SK-N-SH (cell line): ENCODE results near the gene SIAH1. TPM values are rescaled to one million over a fixed set of nuclear protein-coding genes. Genes with fewer than 3 reads are reported as not detected.
A peak's percentile ranks its signal among the peaks of the same experiment; 100 is the strongest.
"Not testable (repeated sequence)": the region's sequence is repeated elsewhere in the genome, so short reads cannot be mapped to it uniquely, and the experiment has no call there.

ENCODE experiments used
- CTCF ChIA-PET: fragments of 300-600, 350-600 bp; formaldehyde crosslinking; extraction: SDS; loops from one replicate; lab custom pipeline; 2021; lab: Yijun Ruan, JAX
- POLR2A ChIA-PET: fragments of 350-600 bp; sonication (Branson Sonifier 250); formaldehyde crosslinking; extraction: SDS; loops from one replicate; lab custom pipeline; 2020; ENCODE audit warnings: antibody characterized with exemption, inconsistent platforms; lab: Yijun Ruan, JAX
- DNase-seq: peaks from one replicate; pipeline ENCODE4 v3.0.0; 2012
- H2AFZ ChIP-seq: fragments of 200-600 bp; sonication (generic); 2 replicates; pipeline ENCODE4 v1.8.1; 2016; ENCODE audit warnings: antibody characterized with exemption, mild to moderate bottlenecking, low read depth
- H3F3A ChIP-seq: fragments of 200-600 bp; sonication (generic); replicated peaks from 2 replicates; pipeline ENCODE3; 2016; ENCODE audit warnings: antibody characterized with exemption, mild to moderate bottlenecking; ENCODE audit not compliant: insufficient read depth
- H3K27ac ChIP-seq, 2 experiments: fragments of 200-500 bp in 1 of 2; fragments of 200-600 bp in 1 of 2; sonication (Bioruptor generic) in 1 of 2; sonication (generic), shearing (Covaris generic) in 1 of 2; 2 replicates each; pipeline versions ENCODE4 v1.5.1 to v1.6.1; 2014 to 2016; ENCODE audit warnings: low read depth in 2 of 2, inconsistent platforms in 1 of 2, low read length in 1 of 2, mild to moderate bottlenecking in 1 of 2, mixed read lengths in 1 of 2
- H3K27me3 ChIP-seq: fragments of 200-600 bp; sonication (generic), shearing (Covaris generic); 2 replicates; pipeline ENCODE4 v1.6.1; 2016; ENCODE audit warnings: mixed run types; ENCODE audit not compliant: insufficient read depth
- H3K36me3 ChIP-seq, 2 experiments: fragments of 200-500 bp in 1 of 2; fragments of 200-600 bp in 1 of 2; sonication (Bioruptor generic) in 1 of 2; sonication (generic) in 1 of 2; replicated peaks in 1 of 2; 2 replicates each; pipeline versions ENCODE3 to v1.5.1; 2014 to 2016; ENCODE audit warnings: low read length in 1 of 2, mild to moderate bottlenecking in 1 of 2; ENCODE audit not compliant: insufficient read depth in 2 of 2, control insufficient read depth in 1 of 2
- H3K4me1 ChIP-seq, 2 experiments: fragments of 200-500 bp in 1 of 2; fragments of 200-600 bp in 1 of 2; sonication (Bioruptor generic) in 1 of 2; sonication (generic), shearing (Covaris generic) in 1 of 2; 2 replicates each; pipeline versions ENCODE4 v1.5.1 to v1.6.1; 2014 to 2016; ENCODE audit warnings: low read depth in 1 of 2, low read length in 1 of 2, mixed run types in 1 of 2; ENCODE audit not compliant: insufficient read depth in 2 of 2, control insufficient read depth in 1 of 2
- H3K4me2 ChIP-seq: fragments of 200-600 bp; sonication (generic), shearing (Covaris generic); 2 replicates; pipeline ENCODE4 v1.6.1; 2017; ENCODE audit warnings: mixed run types
- H3K4me3 ChIP-seq, 2 experiments: fragments of 200-500 bp in 1 of 2; fragments of 200-600 bp in 1 of 2; sonication (Bioruptor generic) in 1 of 2; sonication (generic), shearing (Covaris generic) in 1 of 2; 2 replicates each; pipeline versions ENCODE4 v1.5.1 to v1.8.1; 2014 to 2016; ENCODE audit warnings: low read depth in 2 of 2, inconsistent platforms in 1 of 2, low read length in 1 of 2, mild to moderate bottlenecking in 1 of 2, mixed read lengths in 1 of 2, moderate library complexity in 1 of 2
- H3K79me2 ChIP-seq: fragments of 200-600 bp; sonication (generic); 2 replicates; pipeline ENCODE4 v1.8.1; 2017; ENCODE audit warnings: mild to moderate bottlenecking; ENCODE audit not compliant: insufficient read depth
- H3K9ac ChIP-seq: fragments of 200-600 bp; sonication (generic); 2 replicates; pipeline ENCODE4 v1.6.1; 2017; ENCODE audit warnings: mixed run types
- H3K9me2 ChIP-seq: fragments of 200-600 bp; sonication (generic); 2 replicates; pipeline ENCODE4 v1.6.1; 2017; ENCODE audit warnings: mixed run types
- H3K9me3 ChIP-seq: fragments of 200-600 bp; sonication (generic); 2 replicates; pipeline ENCODE4 v1.6.1; 2017; ENCODE audit warnings: mixed run types, mild to moderate bottlenecking, moderate library complexity
- H4K20me1 ChIP-seq: fragments of 200-600 bp; sonication (generic); 2 replicates; pipeline ENCODE4 v1.6.1; 2017; ENCODE audit warnings: mild to moderate bottlenecking, mixed run types; ENCODE audit not compliant: insufficient read depth
- EP300 ChIP-seq, 2 experiments: IDR thresholded peaks; 2 replicates each; pipeline versions ENCODE4 v1.4.0 to v1.6.1; 2012; ENCODE audit warnings: borderline replicate concordance in 1 of 2, low read depth in 1 of 2, low read length in 1 of 2
- FOXJ3 ChIP-seq: sonication (generic); formaldehyde crosslinking; IDR thresholded peaks from 2 replicates; pipeline ENCODE4 v1.5.1; 2020; ENCODE audit warnings: mild to moderate bottlenecking, missing genetic modification reagents
- MEF2A ChIP-seq: IDR thresholded peaks from 2 replicates; pipeline ENCODE4 v1.4.0; 2012; ENCODE audit warnings: low read depth, borderline replicate concordance
- MXI1 ChIP-seq: IDR thresholded peaks from 2 replicates; pipeline ENCODE4 v1.6.1; 2012; ENCODE audit warnings: mild to moderate bottlenecking, low read depth, low read length, improper control_type of control experiment
- NFIC ChIP-seq: IDR thresholded peaks from 2 replicates; pipeline ENCODE4 v1.4.0; 2012; ENCODE audit warnings: borderline replicate concordance
- POLR2AphosphoS5 ChIP-seq: IDR thresholded peaks from 2 replicates; pipeline ENCODE4 v1.6.1; 2012; ENCODE audit warnings: low read depth, low read length
- RAD21 ChIP-seq: IDR thresholded peaks from 2 replicates; pipeline ENCODE4 v1.6.1; 2012; ENCODE audit warnings: mild to moderate bottlenecking, low read length
- RXRA ChIP-seq: IDR thresholded peaks from 2 replicates; pipeline ENCODE4 v1.4.0; 2012; ENCODE audit warnings: low read depth, mild to moderate bottlenecking, borderline replicate concordance
- SMC3 ChIP-seq: IDR thresholded peaks from 2 replicates; pipeline ENCODE4 v1.6.1; 2012; ENCODE audit warnings: low read depth, low read length, improper control_type of control experiment
- TAF1 ChIP-seq: IDR thresholded peaks from 2 replicates; pipeline ENCODE4 v1.6.1; 2012; ENCODE audit warnings: low read depth, mild to moderate bottlenecking, low read length, moderate library complexity, borderline replicate concordance
- TCF12 ChIP-seq: IDR thresholded peaks from 2 replicates; pipeline ENCODE4 v1.4.0; 2012
- WGBS: methylation state at CpG from one replicate; pipeline ENCODE4 v1.1.6; 2017; ENCODE audit warnings: low lambda C conversion rate; 5-methylcytosine and 5-hydroxymethylcytosine counted together
- polyA plus RNA-seq, 3 experiments: library from polyadenylated mRNA; depleted of rRNA; stranded (reverse); fragments of >200 nt; gene quantifications; 2 replicates each; pipeline ENCODE4 v1.2.3, GENCODE V29; 2012
- TF ChIP-seq, protein P1 (sequence below): IDR thresholded peaks from 2 replicates; pipeline ENCODE4 v1.4.0; 2012; ENCODE audit warnings: low read depth
- TF ChIP-seq, protein P2 (sequence below): fragments of 200-600 bp; sonication (generic); IDR thresholded peaks from 2 replicates; pipeline ENCODE4 v1.6.1; 2017; ENCODE audit warnings: antibody characterized with exemption, mild to moderate bottlenecking, moderate library complexity

The SIAH1 gene
- polyA plus RNA-seq, 1 of the 3 experiments (the other 2 are of a cell fraction), result 15.4 TPM

DNA sequence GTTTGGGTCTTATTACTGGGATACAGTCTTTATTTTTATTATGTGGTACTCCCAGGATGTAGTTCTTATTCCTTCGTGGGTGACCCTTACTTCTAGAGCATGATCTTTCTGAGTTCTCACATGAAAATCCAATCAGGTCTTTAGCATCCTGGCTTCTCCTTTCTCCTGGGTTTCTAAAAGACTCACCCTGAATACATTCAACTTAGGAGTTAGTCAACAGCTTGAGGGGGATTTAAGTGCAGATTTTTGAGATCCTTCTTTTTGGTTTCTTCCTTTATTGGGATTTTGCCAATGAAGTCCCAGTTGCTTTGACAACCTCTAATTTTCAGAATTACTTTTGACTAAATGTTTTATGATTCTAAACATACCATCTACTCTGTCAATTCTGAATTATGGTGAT lies 68.2 kb downstream of the SIAH1 start:
- H3K27ac ChIP-seq, result peak overlapping the region in 1 of 2 experiments; percentile 22; a peak in 1 of 4 replicates
- WGBS, result 100% methylated on average over 1 of the region's 1 CpG
- no peak for DNase-seq
- H3K4me2 ChIP-seq, result no peak overlapping the region
- POLR2A ChIA-PET, result no interaction called here
- H3K36me3 ChIP-seq, result peaks cover under 1 to 41% of the 10 kb centered on the region in 2 experiments
- no peaks in the 10 kb centered on the region; the same call in 1 of the 2 replicates for H3K79me2 ChIP-seq
- TF ChIP-seq SMC3 (no peak), RXRA (no peak), MXI1 (no peak), NFIC (no peak), RAD21 (no peak), MEF2A (no peak), POLR2AphosphoS5 (no peak), TCF12 (no peak), FOXJ3 (CRISPR knock-in tag) (no peak), TAF1 (no peak), EP300 (IDR thresholded peaks at IDR 0.05; ENCODE audit: borderline replicate concordance in 1 of 2, low read depth in 1 of 2, low read length in 1 of 2) (no peak)
- TF ChIP-seq, protein P1, sequence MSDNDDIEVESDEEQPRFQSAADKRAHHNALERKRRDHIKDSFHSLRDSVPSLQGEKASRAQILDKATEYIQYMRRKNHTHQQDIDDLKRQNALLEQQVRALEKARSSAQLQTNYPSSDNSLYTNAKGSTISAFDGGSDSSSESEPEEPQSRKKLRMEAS, result no peak
- TF ChIP-seq, protein P2, sequence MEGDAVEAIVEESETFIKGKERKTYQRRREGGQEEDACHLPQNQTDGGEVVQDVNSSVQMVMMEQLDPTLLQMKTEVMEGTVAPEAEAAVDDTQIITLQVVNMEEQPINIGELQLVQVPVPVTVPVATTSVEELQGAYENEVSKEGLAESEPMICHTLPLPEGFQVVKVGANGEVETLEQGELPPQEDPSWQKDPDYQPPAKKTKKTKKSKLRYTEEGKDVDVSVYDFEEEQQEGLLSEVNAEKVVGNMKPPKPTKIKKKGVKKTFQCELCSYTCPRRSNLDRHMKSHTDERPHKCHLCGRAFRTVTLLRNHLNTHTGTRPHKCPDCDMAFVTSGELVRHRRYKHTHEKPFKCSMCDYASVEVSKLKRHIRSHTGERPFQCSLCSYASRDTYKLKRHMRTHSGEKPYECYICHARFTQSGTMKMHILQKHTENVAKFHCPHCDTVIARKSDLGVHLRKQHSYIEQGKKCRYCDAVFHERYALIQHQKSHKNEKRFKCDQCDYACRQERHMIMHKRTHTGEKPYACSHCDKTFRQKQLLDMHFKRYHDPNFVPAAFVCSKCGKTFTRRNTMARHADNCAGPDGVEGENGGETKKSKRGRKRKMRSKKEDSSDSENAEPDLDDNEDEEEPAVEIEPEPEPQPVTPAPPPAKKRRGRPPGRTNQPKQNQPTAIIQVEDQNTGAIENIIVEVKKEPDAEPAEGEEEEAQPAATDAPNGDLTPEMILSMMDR, result no peak
- H3K9me2 ChIP-seq, result no peaks in the 10 kb centered on the region
- no peak overlapping the region for H3K4me3 ChIP-seq
- no peak overlapping the region for H2AFZ ChIP-seq
- H4K20me1 ChIP-seq, result peaks cover 14% of the 10 kb centered on the region
- H3K9ac ChIP-seq, result no peak overlapping the region
- no peaks in the 10 kb centered on the region for H3K9me3 ChIP-seq
- peaks cover 0 to 11% of the 10 kb centered on the region in 2 experiments; a peak in 2 of 4 replicates for H3K4me1 ChIP-seq
- peaks cover 18% of the 10 kb centered on the region for H3F3A ChIP-seq
- no peaks in the 10 kb centered on the region for H3K27me3 ChIP-seq
- CTCF ChIA-PET, result interaction anchor here (0.6 kb wide), 1 partner anchor 315 kb away, joined by 3 read pairs; no protein-coding TSS in a partner anchor

DNA sequence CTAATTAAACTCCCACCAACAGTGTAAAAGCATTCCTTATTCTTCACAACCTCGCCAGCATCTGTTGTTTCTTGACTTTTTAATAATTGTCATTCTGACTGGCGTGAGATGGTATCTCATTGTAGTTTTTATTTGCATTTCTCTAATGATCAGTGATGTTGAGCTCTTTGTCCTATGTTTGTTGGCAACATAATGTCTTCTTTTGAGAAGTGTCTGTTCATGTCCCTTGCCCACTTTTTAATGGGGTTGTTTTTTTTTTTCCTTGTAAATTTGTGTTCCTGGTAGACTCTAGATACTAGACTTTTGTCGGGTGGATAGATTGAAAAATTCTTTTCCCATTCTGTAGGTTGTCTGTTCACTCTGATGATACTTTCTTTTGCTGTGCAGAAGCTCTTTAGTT lies 71.3 kb downstream of the SIAH1 start:
- H3K4me2 ChIP-seq, DNase-seq, H3K27me3 ChIP-seq, POLR2A ChIA-PET, CTCF ChIA-PET, H3K9me2 ChIP-seq, H3K79me2 ChIP-seq, H3K9ac ChIP-seq, H2AFZ ChIP-seq, H3K27ac ChIP-seq, H3K4me3 ChIP-seq: not testable (repeated sequence)
- 95% methylated on average over 3 of the region's 3 CpGs for whole genome bisulfite sequencing
- Histone ChIP-seq H3K36me3 (peaks cover 6 to 45% of the 10 kb centered on the region in 2 experiments), H3F3A (peaks cover 18% of the 10 kb centered on the region), H3K9me3 (peaks cover 11% of the 10 kb centered on the region; the same call in 1 of the 2 replicates), H3K4me1 (peaks cover 0 to 11% of the 10 kb centered on the region in 2 experiments; a peak in 2 of 4 replicates), H4K20me1 (peaks cover 14% of the 10 kb centered on the region)
